GM21367 (cell line): ENCODE results near the gene RPF1.
A peak's percentile ranks its signal among the peaks of the same experiment; 100 is the strongest.
"Not testable (repeated sequence)": the region's sequence is repeated elsewhere in the genome, so short reads cannot be mapped to it uniquely, and the experiment has no call there.

Source experiments
- ATAC-seq: cut with Tn5 transposase; IDR thresholded peaks from one replicate; pipeline ENCODE4 v1.9.1; 2021; ENCODE audit not compliant: unreplicated experiment

RPF1 gene

GRCh38 chr1:84478876-84479868 lies at the start of gene RPF1:
RPF1 (plus strand) TSS chr1:84479266; CDS start chr1:84479282, 16 bp downstream.
- peak; percentile 97 for ATAC-seq

- no peak for ATAC-seq
Observed at GRCh38 chr1:84430546-84430945, 48.5 kb upstream of the RPF1 start.

- ATAC-seq = peak; percentile 53
Observed at GRCh38 chr1:84433258-84434080, 45.6 kb upstream of the RPF1 start.

- no peak for ATAC-seq
Observed at GRCh38 chr1:84434081-84434769, 44.8 kb upstream of the RPF1 start.

GRCh38 chr1:84434801-84435549 lies 44.1 kb upstream of the RPF1 start:
- no peak for ATAC-seq

- ATAC-seq = peak; percentile 35
Observed at GRCh38 chr1:84436876-84437655, 42.0 kb upstream of the RPF1 start.

GRCh38 chr1:84442256-84442655 lies 36.8 kb upstream of the RPF1 start:
- ATAC-seq = peak; percentile 94

GRCh38 chr1:84442747-84443646 lies 36.1 kb upstream of the RPF1 start:
- ATAC-seq = not testable (repeated sequence)

- ATAC-seq = not testable (repeated sequence)
Observed at GRCh38 chr1:84448704-84449103, 30.4 kb upstream of the RPF1 start.

- no peak for ATAC-seq
Observed at GRCh38 chr1:84450910-84451309, 28.2 kb upstream of the RPF1 start.

- no peak for ATAC-seq
Observed at GRCh38 chr1:84452436-84452835, 26.6 kb upstream of the RPF1 start.

GRCh38 chr1:84462118-84462517 lies 16.9 kb upstream of the RPF1 start:
- no peak for ATAC-seq

- ATAC-seq = no peak
Observed at GRCh38 chr1:84467298-84467697, 11.8 kb upstream of the RPF1 start.

- no peak for ATAC-seq
Observed at GRCh38 chr1:84476225-84476624, 2.8 kb upstream of the RPF1 start.

GRCh38 chr1:84479998-84480397 lies 932 bp downstream of the RPF1 start:
- ATAC-seq = no peak

GRCh38 chr1:84480650-84481049 lies 1.6 kb downstream of the RPF1 start:
- ATAC-seq = no peak

GRCh38 chr1:84481317-84481716 lies 2.3 kb downstream of the RPF1 start:
- no peak for ATAC-seq

GRCh38 chr1:84488107-84488506 lies 9.0 kb downstream of the RPF1 start:
- no peak for ATAC-seq

- ATAC-seq = no peak
Observed at GRCh38 chr1:84489766-84490165, 10.7 kb downstream of the RPF1 start.
